NCI-H226 (cell line): ENCODE results near the gene STK35.
A peak's percentile ranks its signal among the peaks of the same experiment; 100 is the strongest.

Experiments used
- DNase-seq: peaks from one replicate; pipeline ENCODE4 v3.0.0-alpha.2; 2015

Gene STK35

DNA sequence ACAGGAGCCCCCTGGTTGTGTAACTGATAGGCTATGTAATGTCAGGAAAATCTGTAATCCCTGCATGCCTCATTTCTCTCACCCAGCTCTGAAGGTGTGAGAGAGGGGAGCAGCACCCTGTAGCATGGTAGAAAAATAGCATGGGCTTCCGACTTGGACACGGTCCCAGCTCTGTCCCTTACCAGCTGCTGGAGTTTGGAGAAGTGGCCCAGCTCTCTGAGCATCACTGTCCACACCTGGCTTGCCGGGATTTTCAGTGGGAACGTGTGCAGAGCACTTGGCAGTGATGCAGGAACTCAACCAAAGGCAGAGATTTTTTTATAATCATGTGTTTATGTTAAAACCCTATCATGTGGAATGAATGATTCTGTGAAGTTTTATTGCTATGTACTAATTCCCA lies 34.6 kb downstream of the STK35 start:
- no peak for DNase-seq

DNA sequence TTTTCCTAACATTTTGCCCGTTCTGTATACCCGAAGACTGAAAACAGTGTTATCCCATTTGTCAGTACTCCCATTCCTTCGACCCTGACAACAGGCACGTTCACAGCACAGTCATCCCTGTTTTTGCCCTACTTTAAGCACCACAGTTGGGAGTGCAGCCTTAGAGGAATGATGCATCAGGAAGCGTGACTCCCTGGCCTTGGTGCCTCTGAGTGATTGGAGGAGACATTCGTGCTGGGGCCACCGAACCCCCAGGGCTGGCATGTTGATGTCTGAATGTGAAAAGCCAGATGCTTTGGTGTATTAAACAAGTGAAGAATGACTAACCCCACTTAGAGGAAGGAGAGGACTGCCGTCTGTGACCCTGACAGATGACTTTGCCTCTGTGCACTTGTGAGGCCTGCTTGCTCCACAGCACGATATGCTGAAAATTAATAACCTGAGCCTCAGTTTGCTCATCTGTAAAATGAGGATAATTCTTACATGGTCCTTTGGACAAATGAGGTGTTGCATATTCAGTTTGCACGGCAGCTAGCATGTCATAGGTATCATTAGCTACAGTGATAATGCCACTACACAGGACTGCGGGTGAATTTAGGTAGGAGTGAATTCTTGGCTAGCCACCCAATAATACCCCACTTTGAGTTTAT lies 36.0 kb downstream of the STK35 start:
- no peak for DNase-seq

DNA sequence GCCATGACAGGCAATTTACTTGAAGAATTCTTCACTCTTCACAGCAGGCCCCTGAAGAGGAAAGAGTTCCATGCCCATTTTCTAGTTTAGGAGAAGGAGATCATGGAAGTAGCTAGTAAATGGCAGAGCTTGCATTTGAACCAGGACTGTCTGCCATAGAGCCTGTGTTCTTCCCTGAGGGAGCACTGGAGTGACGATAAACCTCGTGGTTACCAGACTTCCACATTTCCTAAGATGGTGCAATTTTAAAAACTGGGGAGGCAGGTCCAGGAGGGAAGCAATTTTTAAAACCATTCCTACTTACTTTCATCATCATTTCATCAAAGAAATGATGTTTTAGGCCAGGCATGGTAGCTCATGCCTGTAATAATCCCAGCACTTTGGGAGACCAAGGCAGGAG lies 36.8 kb downstream of the STK35 start:
- DNase-seq: no peak

DNA sequence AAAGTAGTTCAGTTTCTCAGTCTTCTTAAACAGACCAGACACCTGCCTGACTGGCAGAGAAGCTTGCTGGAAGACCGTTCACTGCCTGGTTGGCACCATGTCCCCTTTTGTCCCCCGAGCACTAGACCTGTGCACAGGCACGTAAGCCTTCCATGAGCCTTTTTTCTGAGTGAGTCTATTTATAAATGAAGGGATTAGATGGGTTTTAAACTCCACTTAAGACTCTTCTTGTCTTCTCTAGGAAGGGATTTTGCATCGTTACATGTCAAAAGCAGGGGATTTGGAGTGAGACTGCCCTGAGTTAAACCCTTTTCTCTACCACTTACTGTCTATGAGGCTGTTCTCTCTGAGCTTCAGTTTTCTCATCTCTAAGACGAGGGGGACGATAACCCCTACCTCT lies 37.6 kb downstream of the STK35 start:
- no peak for DNase-seq

DNA sequence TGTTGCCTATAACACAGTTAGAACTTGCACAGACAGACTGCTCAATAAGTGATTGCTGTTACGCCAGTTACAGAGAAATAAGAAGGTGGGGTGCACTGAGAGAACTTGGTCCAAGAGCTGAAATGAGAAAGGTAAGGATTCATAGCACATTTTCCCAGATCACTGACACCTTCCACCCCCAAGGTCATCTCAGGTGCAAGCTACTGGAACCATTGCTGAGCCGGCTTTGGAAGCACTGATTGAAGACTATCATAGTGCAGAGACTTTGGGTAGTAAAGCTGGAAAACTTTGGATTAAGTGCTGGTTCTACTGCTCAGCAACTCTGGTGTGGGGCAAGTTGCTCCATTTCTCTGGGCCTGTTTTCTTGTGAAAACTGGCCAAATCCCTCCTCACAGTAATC lies 38.1 kb downstream of the STK35 start:
- DNase-seq: no peak

DNA sequence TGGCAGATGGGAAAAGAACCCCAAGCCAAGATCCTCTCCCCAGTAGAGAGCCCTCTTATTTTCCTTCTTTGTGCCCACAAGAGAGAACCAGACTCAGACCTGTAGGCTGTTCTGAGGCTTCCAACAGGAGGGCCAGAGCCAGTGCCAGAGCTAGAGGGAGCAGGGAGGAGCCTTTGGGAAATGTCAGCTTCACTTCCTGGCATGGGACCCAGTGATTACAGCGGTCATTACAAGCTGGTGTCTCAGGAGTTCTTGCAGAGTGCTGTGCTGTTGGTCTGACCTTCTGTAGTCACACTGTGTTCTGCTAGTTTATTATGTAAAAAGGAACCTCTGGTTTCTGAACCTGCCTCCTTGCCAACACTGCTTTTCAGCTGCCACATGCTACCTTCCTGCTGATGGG lies 38.9 kb downstream of the STK35 start:
- no peak for DNase-seq

DNA sequence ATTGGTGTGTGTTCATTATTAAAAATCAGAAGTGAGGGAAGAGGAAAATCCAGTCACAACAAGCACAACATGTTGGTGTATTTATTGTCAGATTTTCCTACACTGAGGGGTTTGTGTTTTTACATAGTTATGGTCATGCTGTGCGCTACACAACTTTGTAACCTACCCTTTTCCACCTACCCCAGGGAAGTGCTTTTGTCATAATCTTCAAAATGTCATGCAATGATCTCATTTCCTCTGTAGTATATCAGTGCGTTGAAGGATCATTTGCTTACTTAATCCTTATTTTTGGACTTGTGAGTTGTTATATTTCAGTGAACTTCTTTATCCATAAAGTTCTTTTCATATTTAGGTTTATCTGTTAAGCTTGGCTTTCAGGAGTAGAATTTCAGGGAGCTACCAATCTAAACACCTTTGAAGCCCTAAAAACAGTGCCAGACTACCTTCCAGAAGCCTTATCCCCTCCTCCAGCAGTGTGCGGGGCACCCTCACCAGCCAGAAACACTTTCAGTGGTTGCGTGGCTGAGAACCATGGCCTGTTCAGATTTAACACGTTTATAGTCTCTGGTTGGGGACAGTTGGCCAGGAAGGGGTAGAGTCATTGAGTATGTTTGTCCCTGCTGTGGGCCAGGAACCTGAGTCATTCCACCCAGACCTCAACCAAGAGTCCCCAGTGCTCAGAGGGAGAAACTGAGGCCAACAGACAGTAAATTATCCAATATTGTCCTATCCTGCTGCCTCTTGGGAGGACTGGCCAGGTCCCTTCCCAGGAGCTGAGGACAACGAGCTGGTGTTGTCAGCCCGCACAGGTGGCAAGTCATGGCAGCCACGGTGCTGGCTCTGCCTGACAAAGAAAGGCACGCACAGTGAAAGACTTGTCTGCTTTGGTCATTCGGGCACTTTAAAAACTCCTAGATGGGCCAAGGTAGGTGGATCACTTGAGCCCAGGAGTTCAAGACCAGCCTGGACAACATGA lies 40.3 kb downstream of the STK35 start:
- DNase-seq: no peak

DNA sequence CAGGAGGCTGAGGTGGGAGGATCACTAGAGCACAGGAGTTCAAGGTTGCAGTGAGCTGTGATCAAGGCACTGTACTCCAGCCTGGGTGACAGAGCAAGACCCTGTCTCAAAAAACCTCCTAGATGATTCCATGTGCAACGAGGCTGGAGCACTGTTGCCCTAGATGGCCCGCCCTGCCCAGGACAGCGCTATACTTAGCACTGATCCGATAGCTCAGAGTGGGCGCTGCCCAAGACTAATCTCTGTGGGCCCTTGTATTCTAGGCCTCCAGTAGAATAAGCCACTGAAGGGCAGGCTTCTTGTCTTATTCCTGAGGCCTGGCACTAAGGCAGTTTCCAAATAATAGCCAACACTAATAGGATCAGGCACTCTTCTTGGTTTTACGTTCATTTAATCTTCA lies 41.0 kb downstream of the STK35 start:
- no peak for DNase-seq

DNA sequence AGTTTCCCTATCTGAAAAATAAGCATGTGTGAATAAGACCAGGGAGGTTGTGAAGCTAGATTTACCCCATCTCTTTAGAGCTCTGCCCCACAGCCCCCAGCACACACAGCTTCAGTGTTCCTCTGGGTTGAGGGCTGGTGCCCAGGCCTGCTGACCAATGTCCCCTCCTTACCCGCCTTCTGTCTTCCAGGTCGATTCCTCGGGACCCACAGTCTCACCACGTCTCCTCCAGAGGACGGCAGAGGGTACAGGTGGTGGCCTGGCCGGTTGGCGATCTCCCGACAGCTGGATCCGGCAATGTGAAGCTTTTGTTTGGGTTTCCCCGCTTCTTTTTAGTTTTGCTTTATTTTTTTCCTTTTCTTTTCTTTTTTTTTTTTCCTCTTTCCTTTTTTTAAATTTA lies 42.0 kb downstream of the STK35 start:
- DNase-seq: no peak

DNA sequence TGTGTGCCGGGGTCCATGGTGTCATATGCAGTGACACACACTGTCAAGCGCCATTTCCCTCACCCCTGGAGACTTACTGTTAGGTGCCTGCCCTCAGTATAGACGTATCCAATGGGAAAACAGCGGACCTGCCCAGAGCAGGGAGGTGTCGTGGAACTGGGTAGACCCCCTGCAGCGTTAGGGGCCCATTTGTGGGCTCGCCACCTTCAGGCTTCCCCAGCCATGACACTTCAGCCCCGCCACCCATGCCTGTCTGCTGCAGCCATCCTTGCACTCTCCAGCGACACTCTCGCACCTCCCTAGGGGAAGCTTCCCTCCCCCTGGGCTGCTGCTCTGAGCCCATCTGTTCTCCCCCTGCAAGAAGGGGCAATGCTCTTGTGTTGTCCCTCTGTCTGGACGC lies 43.2 kb downstream of the STK35 start:
- no peak for DNase-seq

DNA sequence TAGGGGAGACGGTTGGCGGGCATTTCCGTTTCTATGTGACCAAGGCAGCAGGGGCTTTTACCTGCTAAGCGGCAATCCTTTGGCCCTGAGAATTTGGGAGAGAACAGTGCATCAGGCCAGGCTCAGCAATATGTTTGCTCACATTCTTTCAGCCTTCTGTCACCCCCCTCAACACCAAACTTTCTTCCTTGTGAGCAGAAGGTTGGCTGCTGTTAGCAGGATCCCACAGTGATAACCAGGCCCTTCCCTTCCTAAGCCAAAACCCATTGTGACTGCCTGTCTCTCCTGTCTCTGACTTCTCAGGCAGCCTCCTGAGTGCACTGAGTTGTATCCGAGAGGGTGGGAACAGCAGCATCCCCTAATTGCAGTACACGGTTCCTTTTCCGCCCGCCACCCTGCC lies 43.7 kb downstream of the STK35 start:
- DNase-seq: no peak

DNA sequence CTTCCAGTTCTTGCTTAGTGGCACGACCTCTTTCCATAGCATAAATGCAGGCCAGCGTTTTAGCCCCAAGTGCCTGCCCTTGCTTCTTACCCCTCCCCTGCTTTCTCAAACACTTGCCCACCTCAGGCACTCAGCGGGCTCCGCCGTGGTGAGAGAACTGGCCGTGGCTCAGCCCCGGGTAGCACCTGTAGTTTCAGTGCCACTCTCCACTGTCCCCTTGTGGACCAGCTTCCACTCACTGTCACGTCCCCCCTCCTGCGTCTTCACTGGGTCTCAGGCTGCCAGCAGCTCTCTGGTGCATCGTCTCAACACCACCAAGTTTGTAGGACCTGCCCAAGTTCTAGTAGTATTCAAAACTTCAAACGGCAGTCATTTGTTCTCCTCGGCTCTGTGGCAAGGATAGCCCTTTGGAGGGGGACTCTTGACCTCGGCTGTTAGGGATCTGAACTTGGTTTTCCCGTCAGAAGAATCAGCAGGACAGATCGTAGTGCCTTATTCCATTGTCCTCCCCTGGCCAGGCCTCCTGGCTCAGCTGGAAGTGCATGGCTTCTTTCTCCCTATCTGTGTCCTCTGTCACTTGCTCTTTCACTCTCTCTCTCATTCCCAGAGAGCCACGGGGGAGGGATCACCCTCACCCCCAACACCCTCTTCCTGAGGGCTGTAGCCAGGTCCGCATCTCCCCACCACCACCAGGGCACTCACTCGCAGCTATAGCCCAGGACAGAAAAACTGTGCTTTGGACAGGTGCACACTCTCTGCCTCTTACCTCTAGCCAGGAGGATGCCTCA lies 44.6 kb downstream of the STK35 start:
- no peak for DNase-seq

DNA sequence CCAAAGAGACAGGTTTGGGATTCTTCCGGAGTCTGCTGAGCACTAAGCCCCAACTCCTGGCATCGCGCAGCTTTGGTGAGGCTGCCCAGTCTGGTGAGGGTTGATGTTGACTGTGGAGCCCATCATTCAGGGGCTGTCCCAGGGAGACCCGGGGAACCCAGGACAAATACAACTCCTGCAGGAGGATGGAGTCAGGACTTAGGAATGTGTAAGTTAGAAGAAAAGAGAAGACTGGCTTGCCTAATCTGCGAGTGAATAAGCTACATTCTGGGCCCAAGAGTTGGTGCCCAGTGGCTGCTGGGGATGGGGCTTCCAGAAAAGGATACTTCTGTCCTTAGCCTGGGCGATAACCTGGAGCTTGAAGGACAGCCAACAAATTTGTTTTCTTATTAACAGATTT lies 47.9 kb downstream of the STK35 start:
- DNase-seq: peak; percentile 29

DNA sequence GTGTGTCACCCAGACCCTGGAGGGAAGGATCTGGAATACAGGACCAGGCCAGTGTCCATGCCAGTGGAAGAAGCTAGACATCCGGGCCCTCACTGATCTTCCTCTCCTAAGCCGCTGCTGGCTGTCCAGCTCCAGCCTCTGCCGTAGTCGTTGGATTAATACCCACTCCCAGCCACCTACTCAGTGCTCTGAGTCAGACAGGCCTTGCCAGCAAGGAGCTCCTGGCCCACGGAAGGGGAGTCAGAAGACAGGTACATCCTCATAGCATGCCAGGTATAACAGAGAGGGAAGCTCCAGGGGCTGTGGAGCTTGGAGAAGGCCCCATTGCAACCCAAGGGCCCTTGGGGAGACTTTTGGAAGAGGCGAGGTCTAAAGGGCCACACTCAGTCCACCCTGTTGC lies 49.0 kb downstream of the STK35 start:
- no peak for DNase-seq

DNA sequence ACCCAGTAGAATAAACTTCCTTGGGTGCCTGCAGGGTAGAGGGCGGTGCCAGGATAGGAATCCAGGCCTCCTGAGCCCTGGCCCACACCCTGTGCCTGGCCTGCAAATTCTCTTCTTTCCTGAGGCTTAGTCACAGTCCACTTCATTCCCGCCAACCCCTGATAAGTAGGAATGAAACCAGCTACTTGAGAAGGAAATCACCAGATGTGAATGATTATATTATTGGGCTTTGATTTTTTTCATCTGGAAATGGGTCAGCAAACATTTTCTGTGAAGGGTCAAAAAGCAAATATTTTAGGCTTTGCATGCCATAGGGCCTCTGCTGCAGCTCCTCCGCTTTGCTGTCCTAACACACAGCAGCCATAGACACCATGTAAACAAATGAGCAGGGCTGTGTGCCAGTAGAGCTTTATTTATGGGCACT lies 50.2 kb downstream of the STK35 start:
- DNase-seq: peak; percentile 61

DNA sequence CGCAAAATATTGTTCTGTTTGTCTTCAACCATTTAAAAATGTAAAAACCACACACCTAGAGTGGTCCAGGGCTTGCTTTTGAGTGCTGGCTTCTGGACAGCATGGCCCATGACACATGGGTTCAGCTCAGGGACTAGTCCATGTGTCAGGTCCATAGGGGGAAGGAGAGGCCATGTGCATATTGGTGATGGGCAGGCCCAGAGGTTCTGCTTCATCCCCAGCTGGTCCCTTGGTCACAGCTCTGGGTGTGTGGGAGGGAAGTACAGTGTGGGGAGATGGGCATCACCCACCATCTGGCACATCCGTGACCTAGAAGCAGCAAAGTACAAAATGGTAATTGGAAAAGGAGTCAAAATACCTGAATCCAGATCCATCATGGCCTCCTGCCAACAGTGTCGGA lies 50.7 kb downstream of the STK35 start:
- DNase-seq: no peak

DNA sequence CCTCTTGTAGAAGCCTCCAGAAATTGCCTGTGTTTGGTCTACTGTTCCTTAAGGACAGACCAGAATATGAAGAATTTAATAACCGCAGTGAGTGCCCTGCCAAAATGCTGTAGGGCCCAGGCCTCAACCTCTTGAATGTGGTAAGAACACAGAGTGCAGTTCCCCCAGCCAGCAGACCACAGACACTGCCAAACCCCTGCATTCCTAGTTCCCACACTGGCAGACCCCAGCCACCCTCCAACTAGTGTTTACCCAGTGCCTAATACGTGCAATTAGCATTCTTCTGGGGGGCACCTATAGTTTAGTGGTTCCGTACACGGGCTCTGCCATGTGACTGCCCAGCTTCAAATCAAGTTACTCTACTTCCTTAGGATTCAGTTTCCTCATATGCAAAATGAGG lies 51.7 kb downstream of the STK35 start:
- DNase-seq: no peak

DNA sequence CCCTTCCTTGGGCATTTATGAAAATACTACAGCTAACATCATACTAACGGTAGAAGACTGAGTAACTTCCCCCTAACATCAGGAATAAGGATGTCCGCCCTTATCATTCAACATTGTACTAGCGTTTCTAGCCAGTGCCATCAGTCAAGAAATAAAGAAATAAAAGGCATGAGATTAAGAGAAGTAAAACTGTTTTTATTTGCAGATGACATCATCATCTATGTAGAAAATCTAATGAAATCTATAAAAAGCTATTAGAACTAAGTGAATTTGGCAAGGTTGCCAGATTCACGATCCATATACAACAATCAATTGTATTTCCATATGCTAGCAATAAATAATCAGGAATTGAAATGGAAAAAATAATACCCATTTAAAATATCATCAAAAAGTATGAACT lies 54.6 kb downstream of the STK35 start:
- no peak for DNase-seq

DNA sequence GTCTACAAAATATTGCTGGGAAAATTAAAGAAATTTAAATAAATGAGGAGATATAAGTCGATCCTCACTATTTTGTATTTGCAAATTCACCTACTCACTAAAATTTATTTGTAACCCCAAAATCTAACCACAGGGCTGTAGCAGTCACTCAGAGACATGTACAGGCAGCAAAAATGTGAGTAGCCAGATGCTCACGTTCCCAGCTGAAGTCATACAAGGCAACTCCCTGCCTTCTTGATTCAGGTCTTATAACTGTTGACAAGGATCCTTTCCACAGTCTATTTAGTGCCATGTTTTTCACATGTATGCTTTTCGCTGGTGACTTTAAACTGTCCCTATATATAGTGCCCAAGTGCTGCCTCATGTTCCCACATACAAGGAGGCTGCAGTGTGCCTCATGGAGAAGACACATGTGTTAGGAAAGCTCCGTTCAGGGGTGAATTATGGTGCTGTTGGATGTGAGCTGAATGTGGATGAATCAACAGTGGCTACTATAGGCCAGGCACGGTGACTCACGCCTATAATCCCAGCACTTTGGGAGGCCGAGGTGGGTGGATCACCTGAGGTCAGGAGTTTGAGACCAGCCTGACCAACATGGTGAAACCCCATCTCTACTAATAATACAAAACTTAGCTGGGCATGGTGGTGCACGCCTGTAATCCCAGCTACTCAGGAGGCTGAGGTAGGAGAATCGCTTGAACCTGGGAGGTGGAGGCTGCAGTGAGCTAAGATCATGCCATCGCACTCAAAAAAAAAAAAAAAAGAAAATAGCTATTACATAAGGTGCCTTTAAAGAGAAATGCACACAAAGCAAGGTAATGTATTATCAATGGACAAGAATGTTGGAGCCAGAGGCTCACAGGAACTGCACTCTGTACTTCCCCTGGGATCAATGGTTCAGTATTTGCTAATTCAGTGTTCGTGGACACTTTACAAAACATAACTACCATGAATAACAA lies 55.3 kb downstream of the STK35 start:
- no peak for DNase-seq

DNA sequence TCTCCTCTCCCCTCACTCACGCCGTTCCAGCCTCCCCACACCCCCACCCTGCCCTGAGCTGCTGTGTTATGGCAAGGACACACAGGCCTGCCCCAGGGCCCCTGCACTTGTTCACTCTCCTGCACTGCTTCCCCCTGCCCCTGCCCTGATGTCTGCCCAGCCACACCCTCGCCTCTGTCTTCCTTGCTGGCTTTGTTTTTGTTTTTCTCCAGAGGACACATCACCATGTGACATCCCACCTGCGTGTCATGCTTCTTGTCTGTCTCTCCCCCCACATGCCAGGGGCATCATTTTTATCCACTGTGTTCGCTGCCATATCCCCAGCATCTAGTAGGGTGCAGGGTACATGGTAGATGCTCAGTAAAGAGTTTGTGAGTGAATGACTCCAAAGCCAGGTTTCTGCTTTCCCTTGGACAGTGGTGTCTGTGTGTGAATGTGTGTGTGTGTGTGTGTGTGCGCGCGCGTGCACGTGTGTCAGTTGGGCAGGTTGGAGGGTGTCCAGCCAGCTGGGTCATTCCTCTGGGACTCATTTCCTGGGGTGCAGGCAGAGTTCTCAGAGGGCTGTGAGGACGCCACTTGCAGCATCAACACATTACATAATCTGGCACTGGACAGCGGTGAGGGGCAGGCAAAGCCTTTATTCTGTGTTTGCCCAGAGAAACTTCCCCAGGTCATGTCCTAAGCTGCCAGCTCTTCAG lies 60.6 kb downstream of the STK35 start:
- no peak for DNase-seq

DNA sequence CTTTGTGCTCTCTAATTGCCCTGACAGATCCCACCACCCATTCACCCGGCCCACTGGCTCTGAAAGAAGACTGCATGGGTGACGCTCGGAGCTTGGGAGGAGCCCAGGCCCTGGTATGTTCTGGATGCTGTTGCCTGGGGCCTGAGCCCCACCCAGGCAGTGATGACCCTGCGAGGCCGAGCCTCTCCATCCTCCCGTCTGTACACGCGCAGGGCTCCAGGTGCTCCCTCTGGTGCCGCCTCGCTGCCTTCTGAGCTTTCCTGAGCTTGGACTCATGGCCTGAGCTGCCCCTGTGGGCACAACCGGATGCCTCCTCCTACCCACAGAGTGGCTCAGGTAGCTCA lies 61.2 kb downstream of the STK35 start:
- no peak for DNase-seq

DNA sequence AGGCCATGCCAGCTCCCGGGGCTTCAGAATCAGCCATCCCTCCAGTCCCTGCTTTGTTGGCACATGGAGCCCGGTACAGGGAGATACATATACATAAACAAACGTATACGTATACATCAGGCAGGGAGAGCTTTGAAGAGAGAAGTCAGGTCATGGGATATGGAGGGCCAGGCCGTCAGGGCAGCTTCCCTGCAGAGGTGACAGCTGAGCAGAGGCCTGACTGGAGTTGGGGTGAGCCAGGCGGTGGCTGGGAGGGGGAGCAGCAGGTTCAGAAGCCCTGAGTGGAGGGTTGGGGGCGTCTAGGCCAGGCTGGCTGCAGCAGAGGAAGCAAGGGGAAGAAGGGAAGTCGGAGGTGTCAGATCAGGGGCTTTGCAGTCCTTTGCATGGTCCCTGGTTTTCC lies 61.7 kb downstream of the STK35 start:
- DNase-seq: no peak
